ENCODE measurements around the gene PCMTD2.
A peak's percentile ranks its signal among the peaks of the same experiment; 100 is the strongest.

PCMTD2 gene

DNA sequence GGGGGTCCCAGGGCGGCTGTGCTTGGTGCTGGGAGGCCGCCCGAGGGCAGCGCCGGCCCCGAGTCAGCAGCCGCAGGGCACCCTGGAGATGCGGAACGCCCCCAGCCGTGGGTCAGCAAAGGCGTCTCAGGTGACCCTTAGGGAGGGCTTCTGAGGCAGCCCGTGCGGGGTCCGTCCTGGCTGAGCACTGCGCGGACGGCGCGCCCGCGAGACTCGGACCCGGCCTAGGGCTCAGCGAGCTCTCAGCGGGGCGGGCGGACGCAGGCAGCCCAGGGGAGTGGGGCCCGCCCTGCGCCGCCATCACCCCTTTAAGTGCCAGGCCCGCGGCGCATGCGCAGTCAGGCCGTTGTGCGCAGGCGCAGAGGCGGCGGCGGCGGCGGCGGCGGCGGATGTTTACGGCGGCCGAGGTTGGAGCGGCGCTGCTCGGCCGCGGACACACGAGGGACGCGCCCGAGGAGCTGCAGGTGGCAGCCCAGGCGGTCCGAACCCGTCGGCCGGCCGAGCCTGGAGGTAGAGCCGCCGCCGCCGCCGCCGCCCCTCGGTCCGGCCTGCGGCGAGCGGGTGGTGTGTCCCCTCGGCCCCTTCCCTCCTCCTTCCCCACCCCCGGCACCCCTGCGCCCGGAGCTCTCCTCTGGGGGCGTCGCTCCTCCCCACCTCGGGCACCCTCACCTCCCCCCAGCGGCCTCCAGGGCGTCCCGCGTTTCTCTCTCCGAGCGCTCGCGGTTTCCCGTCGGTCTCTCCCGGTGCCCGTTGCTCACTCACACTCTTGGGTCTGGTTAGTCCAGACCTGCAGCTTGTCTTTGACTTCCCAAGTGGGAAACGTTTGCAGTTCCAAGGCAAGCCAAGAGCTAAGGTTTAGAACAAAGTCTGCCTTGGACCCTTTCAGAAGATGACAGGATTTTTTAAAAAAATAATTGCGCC lies at the start of gene PCMTD2:
Gene PCMTD2 (plus strand): TSS at position 388 of the 921 bp plus-strand sequence. CDS start 4,218 bp downstream, outside the sequence.
- peak; percentile 87 for DNase-seq

DNA sequence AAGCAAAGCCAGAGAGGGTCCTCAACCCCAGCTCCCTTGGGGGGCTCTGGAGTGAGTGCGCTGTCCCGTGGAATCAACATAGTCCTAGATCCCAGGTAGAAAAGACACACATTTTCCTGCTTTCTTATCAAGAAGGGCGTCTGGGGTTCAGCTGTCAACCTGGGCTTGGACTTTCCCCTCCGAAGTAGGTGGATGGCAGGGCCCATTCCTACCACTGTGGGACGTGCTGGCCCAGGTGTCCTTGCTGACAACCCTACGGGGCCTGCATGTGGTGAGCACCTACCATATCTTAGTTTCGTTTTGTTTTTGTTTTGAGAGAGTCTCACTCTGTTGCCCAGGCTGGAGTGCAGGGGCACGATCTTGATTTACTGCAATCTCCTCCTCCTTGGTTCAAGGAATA lies 48.9 kb upstream of the PCMTD2 start:
- DNase-seq, result no peak

DNA sequence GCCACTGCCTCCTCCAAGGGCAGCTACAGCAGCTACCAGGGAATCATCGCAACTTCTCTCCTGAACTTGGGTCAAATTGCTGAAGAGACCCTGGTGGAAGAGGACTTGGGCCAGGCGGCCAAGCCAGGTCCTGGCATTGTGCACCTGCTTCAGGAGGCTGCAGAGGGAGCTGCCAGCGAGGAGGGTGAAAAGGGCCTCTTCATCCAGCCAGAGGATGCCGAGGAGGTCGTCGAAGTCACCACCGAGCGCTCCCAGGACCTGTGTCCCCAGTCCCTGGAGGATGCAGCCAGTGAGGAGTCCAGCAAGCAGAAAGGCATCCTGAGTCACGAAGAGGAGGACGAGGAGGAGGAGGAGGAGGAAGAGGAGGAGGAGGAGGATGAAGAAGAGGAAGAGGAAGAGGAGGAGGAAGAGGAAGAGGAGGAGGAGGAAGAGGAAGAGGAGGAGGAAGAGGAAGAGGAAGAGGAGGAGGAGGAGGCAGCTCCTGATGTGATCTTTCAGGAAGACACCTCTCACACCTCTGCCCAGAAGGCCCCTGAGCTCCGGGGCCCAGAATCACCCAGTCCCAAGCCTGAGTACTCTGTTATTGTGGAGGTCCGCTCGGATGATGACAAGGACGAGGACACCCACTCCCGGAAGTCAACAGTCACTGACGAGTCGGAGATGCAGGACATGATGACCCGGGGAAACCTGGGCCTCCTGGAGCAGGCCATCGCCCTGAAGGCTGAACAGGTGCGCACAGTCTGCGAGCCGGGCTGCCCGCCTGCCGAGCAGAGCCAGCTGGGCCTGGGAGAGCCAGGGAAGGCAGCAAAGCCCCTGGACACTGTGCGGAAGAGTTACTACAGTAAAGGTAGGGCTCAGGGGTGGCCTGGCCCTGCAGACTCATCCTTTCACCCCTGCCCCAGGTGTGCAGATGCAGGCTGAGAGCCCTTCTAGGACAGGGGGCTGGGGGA lies 47.6 kb upstream of the PCMTD2 start:
- no peak for DNase-seq

DNA sequence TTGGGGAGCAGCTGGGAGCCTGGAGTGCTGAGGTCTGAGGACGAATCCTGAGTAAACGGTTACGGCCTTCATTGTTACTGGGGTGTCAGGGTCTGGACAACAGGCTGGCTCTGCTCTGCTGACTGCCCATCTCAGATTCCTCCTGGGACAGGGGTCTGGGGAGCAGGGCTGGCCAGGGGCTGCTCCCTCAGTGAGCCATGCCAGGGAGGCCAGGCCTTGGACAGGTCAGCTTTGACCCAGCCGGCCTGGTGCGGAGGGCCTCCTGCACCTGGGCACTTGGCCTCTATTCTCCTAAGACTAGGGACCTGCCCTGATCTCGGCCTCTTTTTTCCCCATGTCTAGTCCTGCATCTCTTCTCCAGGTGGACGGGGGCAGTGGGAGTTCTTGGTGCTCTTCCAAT lies 46.4 kb upstream of the PCMTD2 start:
- no peak for DNase-seq

DNA sequence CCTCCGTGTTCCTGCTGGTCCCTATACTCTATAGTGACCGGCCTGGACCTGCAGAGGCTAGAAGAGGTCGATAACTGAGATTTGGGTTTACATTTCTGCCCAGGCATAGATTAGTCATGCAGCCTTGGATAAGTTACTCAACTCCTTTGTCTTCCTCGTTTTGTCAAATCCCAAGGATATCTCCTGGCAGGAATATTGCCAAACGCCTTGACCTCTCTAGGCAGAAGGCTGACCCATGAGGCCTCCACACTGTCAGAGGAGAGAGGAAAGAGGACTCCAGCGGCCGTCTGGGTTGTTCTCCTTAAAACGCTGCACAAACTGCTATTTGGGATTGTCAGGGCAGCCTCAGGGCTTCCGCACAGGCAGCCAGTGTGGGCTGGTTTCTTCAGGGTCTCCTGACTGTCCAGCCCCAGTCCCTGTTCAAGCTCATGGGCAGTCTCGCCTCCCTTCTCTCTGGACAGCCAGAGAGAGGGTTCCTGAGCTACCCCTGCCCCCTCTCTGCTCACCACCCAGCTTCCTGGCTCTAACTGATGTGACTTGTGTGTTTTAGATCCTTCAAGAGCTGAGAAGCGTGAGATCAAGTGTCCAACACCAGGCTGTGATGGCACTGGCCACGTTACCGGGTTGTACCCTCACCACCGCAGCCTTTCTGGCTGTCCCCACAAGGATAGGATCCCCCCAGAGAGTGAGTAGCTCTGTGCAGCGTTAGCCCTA lies 44.7 kb upstream of the PCMTD2 start:
- DNase-seq, result no peak

DNA sequence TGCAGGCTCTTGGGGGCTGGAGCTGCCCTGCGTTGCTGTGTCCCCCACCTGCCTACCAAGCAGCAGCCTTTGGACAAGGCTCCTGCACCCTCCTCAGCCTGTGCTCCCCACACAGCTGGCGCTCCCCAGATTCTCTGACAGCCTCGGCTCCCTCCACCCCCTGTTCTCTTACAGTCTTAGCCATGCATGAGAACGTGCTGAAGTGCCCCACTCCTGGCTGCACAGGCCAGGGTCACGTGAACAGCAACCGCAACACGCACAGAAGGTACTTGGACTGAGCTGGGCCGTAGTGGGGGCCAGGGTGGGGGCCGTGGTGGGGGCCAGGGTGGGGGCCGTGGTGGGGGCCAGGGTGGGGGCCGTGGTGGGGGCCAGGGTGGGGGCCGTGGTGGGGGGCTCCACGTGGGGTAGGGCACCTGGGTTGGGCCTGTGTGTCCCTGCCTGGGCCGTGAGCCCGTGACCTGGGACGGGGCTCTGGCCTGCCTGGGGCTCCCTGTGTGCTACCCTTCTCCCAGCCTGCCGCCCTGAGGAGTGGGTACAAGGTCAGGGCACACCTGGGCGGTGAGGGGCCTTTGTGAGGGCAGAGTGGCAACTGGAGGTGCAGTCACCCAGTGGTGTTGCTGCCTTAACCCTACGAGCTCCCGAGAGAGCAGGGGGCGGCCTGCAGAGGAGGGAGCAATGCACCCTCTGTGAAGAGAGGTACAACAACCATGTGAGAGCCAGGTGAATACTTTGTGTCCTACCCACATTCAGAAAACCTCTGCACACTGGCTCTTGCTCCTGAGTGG lies 43.5 kb upstream of the PCMTD2 start:
- no peak for DNase-seq

DNA sequence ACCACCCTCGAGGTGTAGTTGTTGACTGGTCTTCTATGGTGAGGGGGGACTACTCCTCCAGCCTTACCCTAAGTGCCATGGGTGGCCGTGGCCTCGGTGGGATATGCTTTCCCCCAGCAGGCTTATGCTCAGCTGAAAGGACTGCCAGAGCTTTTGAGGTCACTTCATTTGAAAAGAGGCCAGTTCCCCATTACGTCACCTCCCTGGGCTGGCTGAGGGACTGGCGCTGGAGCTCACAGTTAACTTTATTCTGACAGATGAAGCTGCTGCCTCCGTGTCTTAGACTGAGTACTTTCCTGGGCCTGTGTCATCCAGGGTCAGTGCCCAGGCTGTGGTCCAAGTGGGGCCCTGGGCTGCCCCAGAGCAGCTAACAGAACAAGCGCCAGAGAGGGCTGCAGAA lies 42.8 kb upstream of the PCMTD2 start:
- DNase-seq, result no peak

DNA sequence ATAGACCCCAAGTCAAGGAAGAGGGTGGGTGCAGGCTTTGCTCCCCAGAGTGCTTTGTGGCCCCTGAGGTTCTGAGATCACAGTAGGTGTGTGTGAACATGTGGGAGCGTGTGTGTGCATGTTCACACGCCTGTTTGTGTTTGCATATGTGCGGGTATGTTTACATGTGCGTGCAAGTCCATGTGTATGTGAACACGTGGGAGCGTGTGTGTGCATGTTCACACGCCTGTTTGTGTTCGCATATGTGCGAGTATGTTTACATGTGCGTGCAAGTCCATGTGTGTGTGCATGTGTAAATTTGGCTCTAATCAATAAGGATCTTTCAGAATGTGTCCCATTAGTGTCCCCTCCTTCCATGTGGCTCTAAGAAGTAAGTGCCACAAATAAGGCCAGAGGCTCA lies 41.4 kb upstream of the PCMTD2 start:
- DNase-seq, result no peak

DNA sequence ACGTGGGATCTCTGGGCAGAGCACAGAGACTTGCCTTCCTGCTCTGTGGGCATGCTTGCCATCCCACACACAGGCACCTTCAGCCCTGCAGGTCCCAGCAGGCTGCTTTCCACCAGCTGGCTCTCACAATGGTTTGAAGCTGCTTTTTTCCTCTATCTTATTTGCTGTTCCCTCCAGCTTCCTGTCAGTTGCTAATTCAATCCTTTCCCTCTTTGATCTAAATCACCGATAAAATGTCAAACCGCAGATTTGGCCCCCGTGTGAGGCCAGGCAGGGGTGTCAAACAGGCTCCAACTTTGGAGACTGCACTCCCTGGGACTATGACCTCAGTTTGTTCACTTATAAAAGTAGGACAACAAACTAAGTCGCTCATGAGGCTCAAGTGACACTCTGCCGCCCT lies 40.6 kb upstream of the PCMTD2 start:
- DNase-seq, result no peak

DNA sequence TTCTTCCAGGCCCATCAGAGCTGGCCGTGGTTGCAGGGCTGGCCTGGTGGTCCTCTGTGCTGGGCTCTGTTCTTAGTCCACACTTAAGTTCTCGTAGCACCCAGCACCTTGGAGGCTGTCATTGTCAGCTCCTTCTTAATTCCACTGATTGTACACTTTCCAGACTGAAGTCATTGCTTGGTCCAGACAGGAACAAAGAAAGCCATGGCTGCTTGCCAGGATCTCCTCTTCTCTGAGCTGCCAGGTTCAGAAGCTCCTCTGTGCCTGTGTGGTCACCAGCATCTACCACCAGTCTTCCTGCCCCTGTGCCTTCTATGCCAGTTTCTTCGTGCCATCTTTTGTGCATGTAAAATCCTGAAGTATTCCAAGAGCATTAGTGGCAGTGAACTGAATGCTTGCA lies 39.5 kb upstream of the PCMTD2 start:
- no peak for DNase-seq

DNA sequence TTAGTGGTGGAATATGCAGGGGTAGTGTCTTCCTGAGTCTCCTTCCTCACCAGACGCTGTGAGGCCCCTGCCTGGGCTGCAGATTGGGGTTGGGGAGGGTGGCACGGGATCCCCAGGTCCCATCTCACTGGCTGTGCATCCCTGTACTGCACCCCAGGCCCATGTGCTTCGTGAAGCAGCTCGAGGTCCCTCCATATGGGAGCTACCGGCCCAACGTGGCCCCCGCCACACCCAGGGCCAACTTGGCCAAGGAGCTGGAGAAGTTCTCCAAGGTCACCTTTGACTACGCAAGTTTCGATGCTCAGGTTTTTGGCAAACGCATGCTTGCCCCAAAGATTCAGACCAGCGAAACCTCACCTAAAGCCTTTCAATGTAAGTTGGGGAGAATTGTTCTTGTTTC lies 38.6 kb upstream of the PCMTD2 start:
- DNase-seq, result no peak

DNA sequence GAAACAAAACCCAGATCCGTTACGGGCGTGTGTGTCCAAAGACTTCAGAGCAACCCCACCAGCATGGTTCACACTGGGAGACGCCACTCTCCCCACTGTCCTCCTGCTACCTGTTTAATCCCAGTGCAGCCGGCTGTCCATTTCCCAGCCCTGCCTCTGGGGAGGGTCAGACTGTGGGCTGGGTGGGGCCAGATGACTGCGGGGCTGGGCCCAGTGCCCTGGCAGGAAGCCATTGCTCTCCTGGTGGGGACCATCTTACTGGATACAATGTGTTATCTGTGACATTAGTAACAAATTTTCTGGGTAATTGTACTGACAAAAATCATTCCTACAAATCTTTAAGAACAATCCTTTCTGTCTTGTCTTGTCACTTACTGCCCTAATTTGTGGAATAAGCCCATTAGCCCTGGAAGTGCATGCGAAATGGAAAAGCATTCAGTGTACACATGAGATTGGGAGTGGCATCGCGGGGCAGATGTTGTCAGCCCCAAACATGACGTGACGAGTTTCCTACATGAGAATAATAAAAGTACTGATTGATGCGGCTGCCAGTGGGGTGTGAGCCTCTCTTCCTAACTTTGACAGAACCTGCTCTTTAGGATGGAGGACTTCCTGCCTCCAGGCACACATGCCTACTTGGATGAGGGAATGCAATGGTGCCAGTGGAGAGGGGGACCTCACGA lies 37.9 kb upstream of the PCMTD2 start:
- no peak for DNase-seq

DNA sequence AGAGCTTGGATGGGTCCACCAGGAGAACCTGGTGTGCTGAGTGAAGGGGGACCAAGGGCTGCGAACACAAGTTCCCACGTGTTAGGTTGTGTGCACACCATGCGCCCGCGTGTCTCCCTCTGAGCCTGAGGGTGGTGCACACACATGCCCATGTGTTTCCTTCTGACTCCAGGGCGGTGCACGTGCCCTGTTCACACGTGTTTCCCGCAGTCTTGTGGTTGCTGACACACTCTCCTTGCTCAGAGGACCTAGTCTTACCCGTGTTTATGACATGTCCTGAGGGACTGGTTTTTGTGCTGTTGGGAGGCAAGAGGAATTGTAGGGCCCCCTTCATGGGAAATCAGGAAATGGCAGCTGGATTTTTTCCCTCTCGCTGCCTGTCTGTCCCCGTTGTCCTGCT lies 36.3 kb upstream of the PCMTD2 start:
- DNase-seq, result no peak

DNA sequence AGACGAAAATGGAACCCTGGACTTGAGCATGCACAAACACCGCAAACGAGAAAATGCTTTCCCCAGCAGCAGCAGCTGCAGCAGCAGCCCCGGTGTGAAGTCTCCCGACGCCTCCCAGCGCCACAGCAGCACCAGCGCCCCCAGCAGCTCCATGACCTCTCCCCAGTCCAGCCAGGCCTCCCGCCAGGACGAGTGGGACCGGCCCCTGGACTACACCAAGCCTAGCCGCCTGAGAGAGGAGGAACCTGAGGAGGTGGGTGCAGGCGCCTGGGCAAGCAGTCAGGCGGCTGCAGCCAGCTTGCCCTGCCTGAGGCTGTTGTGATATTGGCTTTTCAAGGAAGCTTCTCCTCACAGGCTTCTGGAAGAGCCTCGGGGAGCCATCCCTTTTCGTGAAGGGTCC lies 35.8 kb upstream of the PCMTD2 start:
- no peak for DNase-seq

DNA sequence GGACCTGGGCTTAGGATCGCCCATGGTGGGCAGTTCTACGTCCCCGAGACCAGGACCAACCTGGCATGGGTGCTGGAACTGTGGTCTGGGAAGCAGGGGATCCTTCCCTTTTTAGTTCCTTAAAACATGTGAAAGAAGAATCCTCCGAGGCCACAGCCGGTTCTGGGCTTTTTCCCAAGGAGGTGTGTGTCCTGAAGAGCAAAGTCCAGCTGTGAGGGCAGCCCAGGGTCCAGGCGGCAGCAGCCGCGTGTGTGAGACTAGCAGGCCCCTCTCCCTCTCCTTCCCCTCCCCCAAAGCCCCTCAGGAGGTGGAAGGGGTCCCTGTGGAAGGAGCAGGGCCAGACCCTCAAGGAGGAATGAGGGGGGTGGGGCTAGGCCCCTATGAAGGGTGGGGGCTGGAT lies 35.1 kb upstream of the PCMTD2 start:
- no peak for DNase-seq

DNA sequence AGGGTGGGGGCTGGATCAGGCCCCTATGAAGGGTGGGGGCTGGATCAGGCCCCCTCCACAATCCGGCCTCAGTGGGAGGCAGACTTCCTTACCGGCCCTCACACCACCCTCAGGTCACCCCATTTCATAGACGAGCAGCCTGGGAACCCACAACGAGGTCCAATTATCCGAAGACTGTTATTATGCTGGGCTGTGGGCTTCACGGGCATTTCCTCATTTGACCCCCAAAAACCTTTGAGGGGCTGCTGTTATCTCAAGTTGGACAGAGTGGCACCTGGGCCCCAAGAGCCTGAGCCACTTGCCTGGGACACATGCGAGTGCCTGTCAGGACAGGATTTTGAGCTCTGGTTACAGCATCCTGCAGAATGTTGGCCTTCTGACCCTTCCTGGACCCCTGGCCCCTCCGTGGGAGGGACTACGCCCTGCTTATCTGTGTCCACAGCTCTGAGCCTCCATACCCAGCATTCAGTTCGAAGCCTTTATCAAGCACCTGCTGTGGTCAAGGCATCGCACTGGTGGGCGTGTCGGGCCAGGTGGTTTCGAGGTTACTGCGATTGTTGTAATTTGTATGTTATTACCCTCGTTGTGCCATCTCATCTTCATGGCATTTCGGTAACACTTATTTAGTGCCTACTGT lies 34.5 kb upstream of the PCMTD2 start:
- DNase-seq, result no peak

DNA sequence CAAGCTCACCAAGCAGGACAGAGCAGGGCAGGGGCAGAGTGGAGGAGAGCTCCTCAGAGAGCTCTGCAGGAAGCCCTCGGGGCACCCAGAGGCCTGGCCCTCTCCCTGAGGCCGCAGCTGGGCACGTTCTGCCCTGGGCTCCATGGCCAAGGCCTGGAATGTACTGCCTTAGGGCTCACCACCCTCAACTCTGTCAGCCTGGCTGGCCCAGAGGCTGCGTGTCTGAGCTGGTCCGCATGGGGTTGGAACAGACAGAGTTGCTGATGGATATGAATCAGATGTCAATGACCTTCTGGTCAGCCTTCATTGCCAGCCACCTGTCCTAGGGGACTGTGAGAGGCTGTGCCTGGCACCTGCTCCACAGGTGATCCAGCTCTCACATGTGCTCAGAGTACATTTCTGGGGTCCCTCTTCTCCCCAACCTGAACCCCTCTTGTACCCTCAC lies 33.2 kb upstream of the PCMTD2 start:
- DNase-seq, result no peak

DNA sequence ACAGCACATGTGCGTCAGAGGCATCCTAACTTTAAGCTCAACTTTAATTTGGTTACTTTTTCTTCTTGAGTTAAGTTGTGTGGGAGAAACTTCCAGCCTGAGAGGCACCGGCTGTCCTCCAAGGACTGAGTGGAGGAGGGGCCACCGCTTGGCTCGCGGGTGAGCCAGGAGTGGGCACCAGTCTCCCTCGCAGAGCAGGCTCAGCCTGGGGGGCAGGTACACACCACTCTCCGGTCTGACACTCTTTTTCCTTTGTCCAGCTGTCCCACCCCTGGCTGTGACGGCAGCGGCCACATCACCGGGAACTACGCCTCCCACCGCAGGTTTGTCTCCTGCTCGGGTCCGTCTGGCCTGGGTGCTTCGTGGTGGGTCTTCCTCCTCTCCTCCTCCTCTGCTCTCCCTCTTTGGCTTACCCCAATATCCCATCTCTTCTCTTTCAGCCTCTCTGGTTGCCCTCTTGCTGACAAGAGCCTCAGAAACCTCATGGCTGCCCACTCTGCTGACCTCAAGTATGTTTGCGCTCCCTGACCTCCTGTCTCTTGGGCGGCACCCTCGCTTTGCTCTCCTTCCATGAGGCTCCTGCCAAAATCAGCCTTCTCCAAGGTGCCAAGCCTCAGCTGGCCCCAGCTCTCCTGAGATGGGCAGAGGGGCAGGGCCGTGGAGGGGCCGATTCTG lies 32.6 kb upstream of the PCMTD2 start:
- DNase-seq, result no peak

DNA sequence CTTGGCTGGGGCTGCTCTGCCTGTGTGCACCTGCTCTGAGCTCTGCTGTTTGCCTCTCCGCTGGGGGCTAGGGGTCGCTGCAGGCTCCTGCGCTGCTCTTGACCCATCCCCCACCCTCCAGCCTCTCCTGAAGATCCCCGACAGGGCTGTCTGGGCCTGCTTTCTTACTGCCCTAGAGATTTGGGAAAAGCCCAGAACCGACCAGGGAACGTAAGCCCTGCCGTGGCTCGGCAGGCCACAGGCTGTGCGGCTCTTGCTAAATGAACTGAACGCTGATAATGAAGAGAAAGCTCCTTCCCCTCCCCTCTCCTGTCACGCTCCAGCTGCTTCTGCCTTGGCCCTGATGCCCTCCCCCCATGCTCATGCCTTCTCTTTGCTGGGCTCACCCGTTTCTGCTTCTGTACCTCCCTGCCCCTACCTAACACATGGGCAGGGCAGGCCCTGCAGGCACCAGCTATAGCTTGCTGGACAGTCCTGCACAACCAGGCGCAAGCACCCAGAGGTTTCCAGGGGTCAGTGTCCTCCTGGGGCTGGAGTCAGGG lies 32.0 kb upstream of the PCMTD2 start:
- DNase-seq, result no peak

Data from CD4-positive, alpha-beta T cell treated with Interleukin-15 for 1 hour (primary cell).